Epithelial cell of esophagus (primary cell): ENCODE data around the gene ADAMTS14.
A peak's percentile ranks its signal among the peaks of the same experiment; 100 is the strongest.

Source experiments
- DNase-seq: peaks from one replicate; pipeline ENCODE4 v3.0.0; 2010; ENCODE audit warnings: low read depth
- H3K4me3 ChIP-seq: 2 replicates; pipeline ENCODE4 v1.5.1; 2011; ENCODE audit warnings: mild to moderate bottlenecking, low read length, control low read depth
- CTCF ChIP-seq: IDR thresholded peaks from 2 replicates; pipeline ENCODE4 v1.5.1; 2011; ENCODE audit warnings: low read depth, mild to moderate bottlenecking, low read length, control low read depth, inconsistent platforms; ENCODE audit not compliant: insufficient read depth; ENCODE audit errors: missing control alignments

ADAMTS14 gene

DNA sequence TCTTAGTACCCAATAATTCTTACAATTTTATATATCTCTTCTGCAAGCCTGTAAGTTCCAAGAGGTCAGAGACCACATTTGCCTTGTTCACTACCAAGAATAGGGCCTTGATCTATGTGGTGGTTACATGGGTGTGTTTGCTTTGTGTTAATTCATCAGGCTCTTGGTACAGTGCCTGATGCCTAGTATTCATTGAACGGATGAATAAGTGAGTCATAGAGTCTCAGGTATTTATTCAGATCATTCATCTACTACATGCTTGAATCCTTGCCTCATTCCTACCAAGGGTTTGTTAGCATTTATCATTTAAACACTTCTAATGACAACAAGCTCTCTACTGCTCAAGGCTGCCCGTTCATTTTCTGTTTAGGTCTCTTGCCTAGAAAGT is 132.1 kb downstream of the ADAMTS14 start:
- no peak for TF ChIP-seq CTCF
- H3K4me3 ChIP-seq = no peak overlapping the region
- peak; percentile 87 for DNase-seq

- H3K4me3 ChIP-seq = no peak overlapping the region
- TF ChIP-seq CTCF = no peak
- DNase-seq = no peak
These were observed 133.4 kb downstream of the ADAMTS14 start for GRCh38 chr10:70805619-70806215.

- TF ChIP-seq CTCF = no peak
- no peak overlapping the region for H3K4me3 ChIP-seq
- no peak for DNase-seq
These were observed 134.5 kb downstream of the ADAMTS14 start for GRCh38 chr10:70806841-70807240.

DNA sequence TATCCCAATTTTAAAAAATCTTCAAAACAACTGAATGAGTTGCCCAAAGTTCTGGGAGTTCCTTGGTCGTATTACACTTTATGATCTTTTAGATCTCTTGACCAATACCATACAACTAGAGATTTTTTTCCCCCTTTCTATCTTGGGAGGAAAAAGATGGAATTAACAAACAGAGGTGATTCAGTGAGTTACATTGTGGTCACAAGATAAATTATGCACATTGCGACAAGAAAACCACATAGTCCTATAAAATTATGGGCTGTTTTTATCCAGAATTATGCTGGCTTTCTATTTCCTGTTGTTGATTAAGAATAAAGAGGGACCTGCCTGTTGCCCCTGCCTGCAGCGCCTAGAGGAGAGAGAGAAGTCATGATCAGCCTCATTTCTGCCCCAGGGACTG is 135.2 kb downstream of the ADAMTS14 start:
- H3K4me3 ChIP-seq = no peak overlapping the region
- no peak for DNase-seq
- TF ChIP-seq CTCF = no peak

GRCh38 chr10:70809011-70809611 is 136.8 kb downstream of the ADAMTS14 start:
- no peak for TF ChIP-seq CTCF
- H3K4me3 ChIP-seq = no peak overlapping the region
- DNase-seq = peak; percentile 41

DNA sequence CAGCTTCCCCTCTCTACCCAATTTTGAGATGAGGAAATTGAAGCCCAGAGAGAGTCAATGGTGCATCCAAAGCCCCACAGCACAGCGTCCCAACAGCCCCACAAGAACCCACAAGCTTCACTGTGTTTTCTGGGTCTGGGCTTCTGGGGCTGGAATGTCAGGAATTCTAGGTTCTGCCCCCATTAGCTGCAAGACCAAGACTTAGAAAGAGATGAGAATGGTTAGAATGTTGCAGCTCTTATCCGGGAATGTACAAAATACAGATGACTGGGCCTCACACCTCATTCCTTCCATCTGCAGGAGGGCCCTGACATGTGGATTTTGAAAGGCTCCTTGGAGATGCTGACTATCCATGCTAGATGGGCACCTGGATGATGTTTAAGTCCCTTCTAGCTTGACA is 137.4 kb downstream of the ADAMTS14 start:
- DNase-seq = no peak
- no peak for TF ChIP-seq CTCF
- no peak overlapping the region for H3K4me3 ChIP-seq

GRCh38 chr10:70810967-70811366 is 138.7 kb downstream of the ADAMTS14 start:
- no peak for DNase-seq
- no peak overlapping the region for H3K4me3 ChIP-seq
- TF ChIP-seq CTCF = no peak
